ENCODE data around the gene PRKCB.

Gene PRKCB

DNA sequence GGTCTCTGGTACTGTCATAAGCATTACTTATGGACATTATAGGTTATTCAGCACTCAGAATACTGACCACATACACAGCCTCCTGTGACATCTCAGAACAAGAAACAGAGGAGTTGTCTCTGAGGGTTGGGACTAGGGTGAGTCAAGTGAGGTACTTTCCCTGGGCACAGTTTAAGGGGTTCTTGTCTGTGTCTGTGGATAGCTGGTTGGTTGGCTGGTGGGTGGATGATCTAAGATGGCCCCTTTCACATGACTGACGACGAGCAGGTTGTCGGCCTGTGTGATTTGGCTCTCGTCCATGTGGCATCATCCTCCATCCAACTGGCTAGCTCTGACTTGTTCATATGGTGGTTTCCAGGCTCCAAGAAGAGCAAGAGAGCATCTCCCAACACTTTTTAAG lies 163.9 kb downstream of the PRKCB start:
- H3K4me2 ChIP-seq (ENCODE audit: low read length) = no peak overlapping the region
- peaks cover 48% of the 10 kb centered on the region for H3K27me3 ChIP-seq (ENCODE audit: low read depth, low read length)
- no peak overlapping the region for H3K4me3 ChIP-seq (ENCODE audit: low read length)
- no peaks in the 10 kb centered on the region for H3K9me3 ChIP-seq (ENCODE audit: insufficient read depth, low read length)
- TF ChIP-seq EZH2phosphoT487 (IDR thresholded peaks at IDR 0.05; ENCODE audit: low read depth) (no peak), CTCF (IDR thresholded peaks at IDR 0.05; ENCODE audit: low read depth, low read length) (no peak)
- H3K79me2 ChIP-seq (ENCODE audit: low read length) = no peaks in the 10 kb centered on the region
- no peak overlapping the region for H3K9ac ChIP-seq (ENCODE audit: low read length)
- H3K36me3 ChIP-seq (replicated peaks; ENCODE audit: low read depth, low read length) = no peaks in the 10 kb centered on the region
- H4K20me1 ChIP-seq (ENCODE audit: insufficient read depth, low read length) = no peaks in the 10 kb centered on the region
- H3K27ac ChIP-seq (ENCODE audit: low read length) = no peak overlapping the region
- no peaks in the 10 kb centered on the region for H3K4me1 ChIP-seq (ENCODE audit: low read length)
- H2AFZ ChIP-seq (ENCODE audit: low read depth, low read length) = no peak overlapping the region

- Histone ChIP-seq H4K20me1 (ENCODE audit: insufficient read depth, low read length) (no peaks in the 10 kb centered on the region), H3K27ac (ENCODE audit: low read length) (no peak overlapping the region)
Measured at GRCh38 chr16:24001710-24002109, 165.9 kb downstream of the PRKCB start.

DNA sequence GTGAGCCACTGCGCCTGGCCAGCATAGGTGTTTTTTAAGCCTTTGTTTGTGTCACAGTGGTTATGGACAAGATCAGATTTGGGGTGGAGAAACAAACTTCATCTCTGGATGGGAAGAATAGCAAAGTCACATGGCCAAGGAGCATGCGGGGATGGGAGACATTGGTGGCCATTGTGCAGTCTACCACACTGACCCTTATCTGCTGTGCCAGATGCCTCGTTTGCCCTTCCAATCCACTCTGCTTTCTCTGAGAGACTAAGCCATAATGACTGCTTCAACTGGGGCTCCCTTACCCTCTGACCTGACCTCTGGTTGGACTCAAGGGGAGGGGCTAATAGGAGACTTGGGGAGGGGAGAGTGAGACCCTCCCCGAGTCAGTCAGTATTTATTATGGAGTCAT lies 166.8 kb downstream of the PRKCB start:
- Histone ChIP-seq H3K27me3 (ENCODE audit: low read depth, low read length) (peaks cover 71% of the 10 kb centered on the region), H3K9ac (ENCODE audit: low read length) (no peak overlapping the region), H3K4me1 (ENCODE audit: low read length) (no peaks in the 10 kb centered on the region), H3K79me2 (ENCODE audit: low read length) (no peaks in the 10 kb centered on the region), H3K4me2 (ENCODE audit: low read length) (no peak overlapping the region), H3K36me3 (replicated peaks; ENCODE audit: low read depth, low read length) (no peaks in the 10 kb centered on the region), H3K4me3 (ENCODE audit: low read length) (no peak overlapping the region), H4K20me1 (ENCODE audit: insufficient read depth, low read length) (no peaks in the 10 kb centered on the region), H2AFZ (ENCODE audit: low read depth, low read length) (no peak overlapping the region), H3K9me3 (ENCODE audit: insufficient read depth, low read length) (no peaks in the 10 kb centered on the region), H3K27ac (ENCODE audit: low read length) (no peak overlapping the region)
- no peak for TF ChIP-seq CTCF (IDR thresholded peaks at IDR 0.05; ENCODE audit: low read depth, low read length)
- TF ChIP-seq EZH2phosphoT487 (IDR thresholded peaks at IDR 0.05; ENCODE audit: low read depth) = no peak

More at GRCh38 chr16:24001710-24002109, 165.9 kb downstream of the PRKCB start:
- Histone ChIP-seq H3K4me2 (ENCODE audit: low read length) (no peak overlapping the region), H3K4me3 (ENCODE audit: low read length) (no peak overlapping the region), H3K9me3 (ENCODE audit: insufficient read depth, low read length) (no peaks in the 10 kb centered on the region), H3K9ac (ENCODE audit: low read length) (no peak overlapping the region), H3K4me1 (ENCODE audit: low read length) (no peaks in the 10 kb centered on the region), H2AFZ (ENCODE audit: low read depth, low read length) (no peak overlapping the region), H3K79me2 (ENCODE audit: low read length) (no peaks in the 10 kb centered on the region), H3K36me3 (replicated peaks; ENCODE audit: low read depth, low read length) (no peaks in the 10 kb centered on the region), H3K27me3 (ENCODE audit: low read depth, low read length) (peaks cover 63% of the 10 kb centered on the region)
- TF ChIP-seq EZH2phosphoT487 (IDR thresholded peaks at IDR 0.05; ENCODE audit: low read depth) = no peak
- TF ChIP-seq CTCF (IDR thresholded peaks at IDR 0.05; ENCODE audit: low read depth, low read length) = no peak

- no peaks in the 10 kb centered on the region for H3K36me3 ChIP-seq (replicated peaks; ENCODE audit: low read depth, low read length)
- H3K9ac ChIP-seq (ENCODE audit: low read length) = no peak overlapping the region
- no peaks in the 10 kb centered on the region for H3K9me3 ChIP-seq (ENCODE audit: insufficient read depth, low read length)
- H3K4me1 ChIP-seq (ENCODE audit: low read length) = peaks cover 21% of the 10 kb centered on the region
- H3K27me3 ChIP-seq (ENCODE audit: low read depth, low read length) = peaks cover 55% of the 10 kb centered on the region
- no peak for TF ChIP-seq CTCF (IDR thresholded peaks at IDR 0.05; ENCODE audit: low read depth, low read length)
- no peak for TF ChIP-seq EZH2phosphoT487 (IDR thresholded peaks at IDR 0.05; ENCODE audit: low read depth)
- no peaks in the 10 kb centered on the region for H3K79me2 ChIP-seq (ENCODE audit: low read length)
- H3K4me2 ChIP-seq (ENCODE audit: low read length) = no peak overlapping the region
- H3K27ac ChIP-seq (ENCODE audit: low read length) = no peak overlapping the region
- no peak overlapping the region for H3K4me3 ChIP-seq (ENCODE audit: low read length)
- H4K20me1 ChIP-seq (ENCODE audit: insufficient read depth, low read length) = no peaks in the 10 kb centered on the region
- H2AFZ ChIP-seq (ENCODE audit: low read depth, low read length) = no peak overlapping the region
Measured at GRCh38 chr16:24005577-24005976, 169.8 kb downstream of the PRKCB start.

All from OCI-LY3 (cell line).